SK-N-SH (cell line): Measurements from ENCODE around the gene TMEM116. TPM values are rescaled to one million over a fixed set of nuclear protein-coding genes. Genes with fewer than 3 reads are reported as not detected.

Experiments
- CTCF ChIA-PET: fragments of 300-600, 350-600 bp; formaldehyde crosslinking; extraction: SDS; loops from one replicate; lab custom pipeline; 2021; lab: Yijun Ruan, JAX
- POLR2A ChIA-PET: fragments of 350-600 bp; sonication (Branson Sonifier 250); formaldehyde crosslinking; extraction: SDS; loops from one replicate; lab custom pipeline; 2020; ENCODE audit warnings: antibody characterized with exemption, inconsistent platforms; lab: Yijun Ruan, JAX
- DNase-seq: peaks from one replicate; pipeline ENCODE4 v3.0.0; 2012
- H2AFZ ChIP-seq: fragments of 200-600 bp; sonication (generic); 2 replicates; pipeline ENCODE4 v1.8.1; 2016; ENCODE audit warnings: antibody characterized with exemption, mild to moderate bottlenecking, low read depth
- H3F3A ChIP-seq: fragments of 200-600 bp; sonication (generic); replicated peaks from 2 replicates; pipeline ENCODE3; 2016; ENCODE audit warnings: antibody characterized with exemption, mild to moderate bottlenecking; ENCODE audit not compliant: insufficient read depth
- H3K27ac ChIP-seq, 2 experiments: fragments of 200-500 bp in 1 of 2; fragments of 200-600 bp in 1 of 2; sonication (Bioruptor generic) in 1 of 2; sonication (generic), shearing (Covaris generic) in 1 of 2; 2 replicates each; pipeline versions ENCODE4 v1.5.1 to v1.6.1; 2014 to 2016; ENCODE audit warnings: low read depth in 2 of 2, inconsistent platforms in 1 of 2, low read length in 1 of 2, mild to moderate bottlenecking in 1 of 2, mixed read lengths in 1 of 2
- H3K27me3 ChIP-seq: fragments of 200-600 bp; sonication (generic), shearing (Covaris generic); 2 replicates; pipeline ENCODE4 v1.6.1; 2016; ENCODE audit warnings: mixed run types; ENCODE audit not compliant: insufficient read depth
- H3K36me3 ChIP-seq, 2 experiments: fragments of 200-500 bp in 1 of 2; fragments of 200-600 bp in 1 of 2; sonication (Bioruptor generic) in 1 of 2; sonication (generic) in 1 of 2; replicated peaks in 1 of 2; 2 replicates each; pipeline versions ENCODE3 to v1.5.1; 2014 to 2016; ENCODE audit warnings: low read length in 1 of 2, mild to moderate bottlenecking in 1 of 2; ENCODE audit not compliant: insufficient read depth in 2 of 2, control insufficient read depth in 1 of 2
- H3K4me1 ChIP-seq, 2 experiments: fragments of 200-500 bp in 1 of 2; fragments of 200-600 bp in 1 of 2; sonication (Bioruptor generic) in 1 of 2; sonication (generic), shearing (Covaris generic) in 1 of 2; 2 replicates each; pipeline versions ENCODE4 v1.5.1 to v1.6.1; 2014 to 2016; ENCODE audit warnings: low read depth in 1 of 2, low read length in 1 of 2, mixed run types in 1 of 2; ENCODE audit not compliant: insufficient read depth in 2 of 2, control insufficient read depth in 1 of 2
- H3K4me2 ChIP-seq: fragments of 200-600 bp; sonication (generic), shearing (Covaris generic); 2 replicates; pipeline ENCODE4 v1.6.1; 2017; ENCODE audit warnings: mixed run types
- H3K4me3 ChIP-seq, 2 experiments: fragments of 200-500 bp in 1 of 2; fragments of 200-600 bp in 1 of 2; sonication (Bioruptor generic) in 1 of 2; sonication (generic), shearing (Covaris generic) in 1 of 2; 2 replicates each; pipeline versions ENCODE4 v1.5.1 to v1.8.1; 2014 to 2016; ENCODE audit warnings: low read depth in 2 of 2, inconsistent platforms in 1 of 2, low read length in 1 of 2, mild to moderate bottlenecking in 1 of 2, mixed read lengths in 1 of 2, moderate library complexity in 1 of 2
- H3K79me2 ChIP-seq: fragments of 200-600 bp; sonication (generic); 2 replicates; pipeline ENCODE4 v1.8.1; 2017; ENCODE audit warnings: mild to moderate bottlenecking; ENCODE audit not compliant: insufficient read depth
- H3K9ac ChIP-seq: fragments of 200-600 bp; sonication (generic); 2 replicates; pipeline ENCODE4 v1.6.1; 2017; ENCODE audit warnings: mixed run types
- H3K9me2 ChIP-seq: fragments of 200-600 bp; sonication (generic); 2 replicates; pipeline ENCODE4 v1.6.1; 2017; ENCODE audit warnings: mixed run types
- H3K9me3 ChIP-seq: fragments of 200-600 bp; sonication (generic); 2 replicates; pipeline ENCODE4 v1.6.1; 2017; ENCODE audit warnings: mixed run types, mild to moderate bottlenecking, moderate library complexity
- H4K20me1 ChIP-seq: fragments of 200-600 bp; sonication (generic); 2 replicates; pipeline ENCODE4 v1.6.1; 2017; ENCODE audit warnings: mild to moderate bottlenecking, mixed run types; ENCODE audit not compliant: insufficient read depth
- CHD2 ChIP-seq: fragments of 150-350 bp; IDR thresholded peaks from 2 replicates; pipeline ENCODE4 v1.6.1; 2018; ENCODE audit warnings: low read length; ENCODE audit not compliant: partially characterized antibody
- CTCF ChIP-seq: fragments of 200-600 bp; sonication (generic); IDR thresholded peaks from 2 replicates; pipeline ENCODE4 v1.6.1; 2017; ENCODE audit warnings: antibody characterized with exemption, mild to moderate bottlenecking, moderate library complexity
- EP300 ChIP-seq, 2 experiments: IDR thresholded peaks; 2 replicates each; pipeline versions ENCODE4 v1.4.0 to v1.6.1; 2012; ENCODE audit warnings: borderline replicate concordance in 1 of 2, low read depth in 1 of 2, low read length in 1 of 2
- MAX ChIP-seq: IDR thresholded peaks from 2 replicates; pipeline ENCODE4 v1.4.0; 2012; ENCODE audit warnings: low read depth
- MEF2A ChIP-seq: IDR thresholded peaks from 2 replicates; pipeline ENCODE4 v1.4.0; 2012; ENCODE audit warnings: low read depth, borderline replicate concordance
- PBX3 ChIP-seq: IDR thresholded peaks from 2 replicates; pipeline ENCODE4; 2012
- REST ChIP-seq: IDR thresholded peaks from 2 replicates; pipeline ENCODE4 v1.6.1; 2012; ENCODE audit warnings: mild to moderate bottlenecking, low read depth, low read length, moderate library complexity
- SMC3 ChIP-seq: IDR thresholded peaks from 2 replicates; pipeline ENCODE4 v1.6.1; 2012; ENCODE audit warnings: low read depth, low read length, improper control_type of control experiment
- TCF12 ChIP-seq: IDR thresholded peaks from 2 replicates; pipeline ENCODE4 v1.4.0; 2012
- USF2 ChIP-seq: fragments of 150-350 bp; IDR thresholded peaks from 2 replicates; pipeline ENCODE4 v1.6.1; 2017; ENCODE audit warnings: antibody characterized with exemption, low read length, low read depth, borderline replicate concordance
- ZBTB33 ChIP-seq: IDR thresholded peaks from 2 replicates; pipeline ENCODE4 v1.4.0; 2012; ENCODE audit warnings: low read depth, borderline replicate concordance
- WGBS: methylation state at CpG from one replicate; pipeline ENCODE4 v1.1.6; 2017; ENCODE audit warnings: low lambda C conversion rate; 5-methylcytosine and 5-hydroxymethylcytosine counted together
- polyA plus RNA-seq, 3 experiments: library from polyadenylated mRNA; depleted of rRNA; stranded (reverse); fragments of >200 nt; gene quantifications; 2 replicates each; pipeline ENCODE4 v1.2.3, GENCODE V29; 2012

TMEM116 gene
- polyA plus RNA-seq, 1 of the 3 experiments (the other 2 are of a cell fraction) = 7.9 TPM

- H3K27ac ChIP-seq = no peak overlapping the region
- H3K9ac ChIP-seq = no peak overlapping the region
- H3K9me3 ChIP-seq = no peaks in the 10 kb centered on the region
- no peak for DNase-seq
- ChIA-PET CTCF (interaction anchor here (1.4 kb wide), 1 partner anchor 9 kb away, joined by 7 read pairs; the partner anchor contains the start of genes ERP29 and TMEM116), POLR2A (interaction anchor here (1.2 kb wide), 1 partner anchor 8 kb away, joined by 3 read pairs; no protein-coding TSS in a partner anchor)
- H2AFZ ChIP-seq = no peak overlapping the region
- no peak overlapping the region for H3K4me3 ChIP-seq
- TF ChIP-seq PBX3 (no peak), REST (no peak), MEF2A (no peak), SMC3 (no peak), MAX (no peak), TCF12 (no peak), EP300 (IDR thresholded peaks at IDR 0.05; ENCODE audit: borderline replicate concordance in 1 of 2, low read depth in 1 of 2, low read length in 1 of 2) (no peak), CHD2 (no peak), ZBTB33 (no peak), USF2 (no peak), CTCF (no peak)
- 90% methylated on average over 11 of the region's 11 CpGs for WGBS
- no peak overlapping the region for H3K4me2 ChIP-seq
- peaks cover 41% of the 10 kb centered on the region for H3F3A ChIP-seq
- H3K4me1 ChIP-seq = peaks cover 3 to 14% of the 10 kb centered on the region in 2 experiments; a peak in 3 of 4 replicates
- peaks cover 54 to 57% of the 10 kb centered on the region in 2 experiments for H3K36me3 ChIP-seq
- no peaks in the 10 kb centered on the region for H3K9me2 ChIP-seq
- H3K27me3 ChIP-seq = no peaks in the 10 kb centered on the region
- H3K79me2 ChIP-seq = peaks cover 49% of the 10 kb centered on the region
- peaks cover 20% of the 10 kb centered on the region for H4K20me1 ChIP-seq
These were observed 9.5 kb upstream of the TMEM116 start for GRCh38 chr12:112022241-112023016.
